Stimulated activated CD8-positive, alpha-beta memory T cell treated with anti-CD3 and anti-CD28 coated beads, Interleukin-12 subunit alpha, Interleukin-12 subunit beta, amount 100 ng/mL, for 4 hours (primary cell): ENCODE data around the gene TPSG1.
"Not testable (repeated sequence)": the region's sequence is repeated elsewhere in the genome, so short reads cannot be mapped to it uniquely, and the experiment has no call there.

Experiments
- DNase-seq: peaks from one replicate; pipeline ENCODE4 v3.0.0-alpha.2; 2020; ENCODE audit warnings: low read depth

TPSG1 gene

DNA sequence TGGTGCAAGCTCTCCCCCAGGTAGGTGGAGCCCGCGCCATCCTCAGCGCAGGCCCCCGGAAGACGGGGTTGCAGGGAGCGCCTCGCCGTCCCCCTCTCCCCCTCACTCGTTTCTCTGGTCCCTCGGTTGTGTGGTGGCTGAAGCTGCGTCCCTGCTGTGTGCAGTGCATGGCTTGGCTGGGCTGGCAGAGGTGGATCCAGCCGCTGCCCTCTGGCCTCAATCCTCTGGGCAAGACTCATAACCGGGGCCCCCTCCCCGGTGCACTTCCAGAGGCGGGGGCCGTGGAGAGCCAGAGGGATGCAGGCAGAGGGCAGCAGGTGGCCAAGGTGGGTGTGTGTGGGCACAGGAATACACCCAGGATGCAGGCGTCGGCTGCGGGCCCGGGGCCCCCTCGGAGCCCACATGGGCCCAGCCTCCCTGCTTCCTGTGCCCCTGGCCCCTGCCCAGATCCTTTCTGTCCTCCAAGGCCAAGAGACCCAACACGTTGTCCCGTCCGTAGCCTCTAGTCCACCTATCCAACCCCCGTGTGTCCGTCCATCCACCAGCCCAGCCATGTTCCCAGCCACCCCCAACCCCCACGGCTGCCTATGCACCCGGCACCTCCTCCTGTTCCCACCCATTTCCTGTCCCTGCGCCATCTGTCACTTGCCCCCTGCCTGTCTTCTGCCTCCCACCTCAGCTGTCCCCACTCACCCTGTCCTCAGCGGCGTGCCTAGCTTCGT, 9.3 kb downstream of the TPSG1 start:
- no peak for DNase-seq

GRCh38 chr16:1214719-1215118, 10.3 kb downstream of the TPSG1 start:
- DNase-seq: no peak

GRCh38 chr16:1213796-1214372, 11.2 kb downstream of the TPSG1 start:
- DNase-seq: no peak

- no peak for DNase-seq
Measured at GRCh38 chr16:1213231-1213630, 11.8 kb downstream of the TPSG1 start.

DNA sequence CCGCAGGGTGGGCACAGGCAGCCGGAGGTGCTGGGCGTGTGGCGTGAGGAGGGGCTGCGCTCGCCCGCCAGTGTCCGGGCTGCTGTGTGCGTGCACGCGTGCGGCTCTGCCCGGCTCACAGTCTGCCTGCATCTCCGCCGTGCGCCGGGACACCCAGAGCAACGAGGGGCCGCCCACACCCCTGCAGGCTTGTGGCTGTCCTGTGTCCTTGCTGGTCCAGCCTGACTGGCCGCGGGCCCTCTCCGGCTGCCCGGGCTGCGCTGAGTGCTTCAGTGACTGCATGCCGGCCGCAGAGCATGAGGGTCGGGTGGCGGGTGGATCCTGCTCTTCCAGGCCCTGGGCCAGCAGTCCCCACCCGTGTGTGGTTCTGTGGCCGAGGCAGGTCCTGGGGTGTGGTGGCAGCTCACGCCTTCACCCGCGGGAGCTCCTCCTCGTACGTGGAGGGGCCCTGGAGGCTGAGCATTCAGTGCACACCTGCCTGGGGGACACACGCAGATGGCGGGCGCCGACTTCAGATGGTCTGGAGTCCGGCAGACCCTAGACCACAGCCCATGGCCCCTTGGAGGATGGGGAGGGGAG, 12.4 kb downstream of the TPSG1 start:
- no peak for DNase-seq

- no peak for DNase-seq
Measured at GRCh38 chr16:1211451-1212268, 13.4 kb downstream of the TPSG1 start.

DNA sequence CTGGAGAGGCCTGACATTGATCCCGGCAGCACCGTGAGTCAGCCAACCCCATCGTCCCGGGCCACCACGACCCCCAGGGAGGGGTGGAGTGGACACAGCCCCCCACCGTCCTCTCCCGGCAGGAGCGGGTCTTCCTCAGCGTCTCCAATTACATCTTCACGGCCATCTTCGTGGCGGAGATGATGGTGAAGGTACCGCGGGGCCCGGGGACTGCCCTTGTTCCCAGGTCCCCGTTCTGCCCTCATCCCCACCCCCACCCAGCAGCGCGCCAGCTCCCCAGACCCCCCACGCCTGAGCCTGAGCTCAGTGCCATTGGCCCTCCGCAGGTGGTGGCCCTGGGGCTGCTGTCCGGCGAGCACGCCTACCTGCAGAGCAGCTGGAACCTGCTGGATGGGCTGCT, 14.6 kb downstream of the TPSG1 start:
- no peak for DNase-seq

DNA sequence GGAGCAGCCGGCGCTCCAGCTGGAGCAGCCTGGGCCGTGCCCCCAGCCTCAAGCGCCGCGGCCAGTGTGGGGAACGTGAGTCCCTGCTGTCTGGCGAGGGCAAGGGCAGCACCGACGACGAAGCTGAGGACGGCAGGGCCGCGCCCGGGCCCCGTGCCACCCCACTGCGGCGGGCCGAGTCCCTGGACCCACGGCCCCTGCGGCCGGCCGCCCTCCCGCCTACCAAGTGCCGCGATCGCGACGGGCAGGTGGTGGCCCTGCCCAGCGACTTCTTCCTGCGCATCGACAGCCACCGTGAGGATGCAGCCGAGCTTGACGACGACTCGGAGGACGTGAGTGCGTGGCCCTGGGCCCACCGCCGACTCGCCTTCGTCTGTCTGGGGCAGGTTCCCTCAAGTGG, 16.0 kb downstream of the TPSG1 start:
- no peak for DNase-seq

DNA sequence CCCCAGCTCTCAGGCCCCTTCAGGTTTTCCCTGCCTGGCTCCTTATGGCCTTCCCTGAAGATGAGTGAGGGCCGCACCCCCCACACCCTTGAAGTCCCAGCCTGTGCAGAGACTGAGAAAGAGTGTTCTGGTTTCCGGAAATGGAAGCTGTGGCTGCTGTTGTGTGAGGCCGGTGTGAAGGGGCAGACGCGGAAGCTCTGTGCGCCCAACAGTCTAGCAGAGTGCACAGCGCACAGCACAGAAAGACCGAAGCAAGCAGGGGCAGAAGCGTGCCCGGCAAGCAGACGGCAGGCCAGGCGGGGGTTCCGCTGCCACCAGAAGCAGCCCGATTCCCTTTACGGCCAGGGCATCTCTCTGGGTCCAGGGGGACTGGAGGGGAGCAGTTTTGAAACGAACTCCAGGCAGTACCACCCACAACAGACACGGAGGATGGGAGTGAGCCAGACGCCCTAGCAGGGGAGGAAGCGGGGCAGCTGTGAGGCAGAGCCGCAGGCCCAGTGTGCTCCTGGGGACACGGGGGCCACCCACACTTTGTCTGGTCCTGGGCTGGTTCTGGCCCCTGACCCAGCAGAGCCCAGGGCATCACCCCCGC, 16.7 kb downstream of the TPSG1 start:
- no peak for DNase-seq

DNA sequence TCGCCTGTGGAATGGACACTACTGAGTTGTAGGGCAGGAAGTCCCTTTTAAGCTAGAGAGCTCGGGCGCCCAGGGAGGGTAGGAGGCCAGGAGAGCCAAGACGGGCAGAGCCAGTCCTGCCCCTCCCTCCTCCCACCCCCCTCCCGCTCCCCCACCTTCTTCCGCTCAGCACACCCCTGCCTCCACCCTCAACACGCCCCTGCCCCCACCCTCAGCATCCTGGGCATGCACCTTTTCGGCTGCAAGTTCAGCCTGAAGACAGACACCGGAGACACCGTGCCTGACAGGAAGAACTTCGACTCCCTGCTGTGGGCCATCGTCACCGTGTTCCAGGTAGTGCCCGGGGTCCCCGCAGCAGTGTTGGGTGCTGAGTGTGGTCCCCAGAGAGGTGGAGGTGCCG, 18.3 kb downstream of the TPSG1 start:
- DNase-seq: no peak

GRCh38 chr16:1206326-1206725, 18.7 kb downstream of the TPSG1 start:
- no peak for DNase-seq

DNA sequence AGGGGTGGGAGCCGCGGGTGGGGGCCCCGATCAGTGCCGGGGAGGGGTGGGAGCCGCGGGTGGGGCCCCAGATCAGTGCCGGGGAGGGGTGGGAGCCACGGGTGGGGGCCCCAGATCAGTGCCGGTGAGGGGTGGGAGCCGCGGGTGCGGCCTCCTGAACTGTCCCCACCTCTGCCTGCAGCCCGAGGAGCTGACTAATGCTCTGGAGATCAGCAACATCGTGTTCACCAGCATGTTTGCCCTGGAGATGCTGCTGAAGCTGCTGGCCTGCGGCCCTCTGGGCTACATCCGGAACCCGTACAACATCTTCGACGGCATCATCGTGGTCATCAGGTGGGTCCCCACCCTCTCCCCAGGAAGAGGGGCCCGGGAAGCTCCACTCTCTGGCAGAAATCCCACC, 20.1 kb downstream of the TPSG1 start:
- DNase-seq: no peak

GRCh38 chr16:1202274-1202673, 22.8 kb downstream of the TPSG1 start:
- no peak for DNase-seq

GRCh38 chr16:1201444-1201843, 23.6 kb downstream of the TPSG1 start:
- DNase-seq: no peak

GRCh38 chr16:1200014-1200627, 24.9 kb downstream of the TPSG1 start:
- DNase-seq: no peak

GRCh38 chr16:1199347-1200013, 25.6 kb downstream of the TPSG1 start:
- DNase-seq: no peak

DNA sequence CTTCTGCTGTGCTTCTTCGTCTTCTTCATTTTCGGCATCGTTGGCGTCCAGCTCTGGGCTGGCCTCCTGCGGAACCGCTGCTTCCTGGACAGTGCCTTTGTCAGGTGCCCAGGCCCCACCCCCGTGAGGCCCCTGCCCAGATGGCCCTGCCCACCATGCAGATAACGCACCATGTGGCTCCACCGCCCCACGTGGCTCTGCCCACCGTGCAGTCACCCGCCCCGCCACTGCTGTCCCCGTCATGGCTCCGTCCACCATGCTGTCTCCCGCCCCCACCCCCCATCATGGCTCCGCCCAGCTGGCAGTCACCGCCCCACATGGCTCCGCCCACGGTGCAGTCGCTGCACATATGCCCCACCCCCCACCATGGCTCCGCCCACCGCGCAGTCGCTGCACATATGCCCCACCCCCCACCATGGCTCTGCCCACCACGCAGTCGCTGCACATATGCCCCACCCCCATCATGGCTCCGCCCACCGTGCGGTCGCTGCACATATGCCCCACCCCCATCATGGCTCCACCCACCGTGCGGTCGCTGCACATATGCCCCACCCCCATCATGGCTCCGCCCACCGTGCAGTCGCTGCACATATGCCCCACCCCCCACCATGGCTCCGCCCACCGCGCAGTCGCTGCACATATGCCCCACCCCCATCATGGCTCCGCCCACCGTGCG, 26.3 kb downstream of the TPSG1 start:
- DNase-seq: not testable (repeated sequence)

DNA sequence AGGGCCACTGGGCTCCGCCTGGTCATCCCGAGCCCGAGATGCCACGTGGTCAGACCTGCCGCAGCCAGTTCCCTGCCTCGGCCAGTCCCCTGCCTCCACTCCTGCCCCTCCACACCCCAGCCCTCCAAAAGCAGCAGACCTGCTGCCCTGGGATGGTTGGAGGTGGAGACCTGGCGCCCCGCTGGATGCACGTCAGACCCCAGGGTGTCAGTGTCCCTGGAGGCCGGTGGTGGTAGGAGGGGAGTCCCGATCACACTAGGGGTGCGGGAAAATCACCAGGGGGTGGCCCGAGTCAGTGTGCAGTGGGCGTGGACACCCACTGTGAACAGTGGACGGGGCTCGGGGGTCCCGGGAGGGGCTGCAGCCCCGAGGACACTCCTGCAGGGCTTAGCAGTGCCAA, 26.9 kb downstream of the TPSG1 start:
- no peak for DNase-seq

DNA sequence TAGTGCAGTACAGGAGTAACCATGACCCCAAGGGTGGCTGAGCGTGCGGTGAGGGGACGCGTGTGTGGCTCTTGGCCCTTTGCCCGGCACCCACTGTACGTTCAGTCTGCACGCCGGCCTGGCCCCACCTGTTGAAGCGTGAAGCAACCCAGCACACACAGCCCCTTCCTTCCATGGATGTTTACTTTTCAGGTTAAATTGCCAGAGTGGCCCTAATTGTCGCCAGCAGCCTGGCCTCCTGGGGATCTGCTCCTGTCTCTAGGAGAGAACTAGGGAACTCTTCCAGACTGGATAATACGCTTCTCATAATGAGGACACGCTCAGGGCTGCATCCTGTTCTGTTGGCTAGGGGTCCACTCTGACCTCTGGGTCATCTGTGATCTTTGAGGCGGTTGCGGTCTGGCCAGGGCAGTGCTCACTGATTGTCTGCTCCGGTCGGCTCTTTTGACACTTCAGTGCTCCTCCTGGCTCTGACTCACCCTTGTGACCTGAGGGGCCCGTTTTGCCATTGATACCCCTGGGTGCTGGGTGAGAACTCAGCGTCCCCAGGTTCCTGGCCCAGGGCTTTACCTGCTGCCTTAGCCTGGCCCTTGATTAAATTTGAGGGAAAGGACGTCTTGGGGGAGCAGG, 27.7 kb downstream of the TPSG1 start:
- DNase-seq: no peak

GRCh38 chr16:1196494-1196893, 28.6 kb downstream of the TPSG1 start:
- DNase-seq: no peak

DNA sequence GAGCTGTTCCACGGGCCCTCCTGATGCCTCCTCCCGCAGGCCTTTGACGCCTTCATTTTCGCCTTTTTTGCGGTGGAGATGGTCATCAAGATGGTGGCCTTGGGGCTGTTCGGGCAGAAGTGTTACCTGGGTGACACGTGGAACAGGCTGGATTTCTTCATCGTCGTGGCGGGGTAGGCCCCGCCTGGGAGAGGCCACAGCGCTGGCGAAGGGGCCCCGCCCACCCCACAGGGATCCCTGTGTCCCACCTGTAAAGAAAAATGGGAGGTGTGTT, 29.7 kb downstream of the TPSG1 start:
- DNase-seq: no peak
